Type B pancreatic cell (in vitro differentiated cells): Measurements from ENCODE around the gene DCAF17. TPM values are rescaled to one million over a fixed set of nuclear protein-coding genes. Genes with fewer than 3 reads are reported as not detected.

ENCODE experiments used
- DNase-seq: peaks from one replicate; pipeline ENCODE4 v3.0.0; 2021; ENCODE audit warnings: mixed read lengths; ENCODE audit not compliant: unreplicated experiment; ENCODE audit errors: extremely low spot score
- H3K27ac Mint-ChIP-seq: 2 replicates; pipeline ENCODE4 v1.8.0; 2021; ENCODE audit warnings: mild to moderate bottlenecking, mixed read lengths
- H3K27me3 Mint-ChIP-seq: 2 replicates; pipeline ENCODE4 v1.8.0; 2021; ENCODE audit warnings: mixed read lengths
- H3K36me3 Mint-ChIP-seq: 2 replicates; pipeline ENCODE4 v1.8.0; 2021; ENCODE audit warnings: mixed read lengths
- H3K4me1 Mint-ChIP-seq: one replicate; pipeline ENCODE4 v1.8.0; 2021; ENCODE audit warnings: mixed read lengths; ENCODE audit not compliant: unreplicated experiment
- H3K4me3 Mint-ChIP-seq: 2 replicates; pipeline ENCODE4 v1.8.0; 2021; ENCODE audit warnings: mild to moderate bottlenecking, mixed read lengths
- H3K9me3 Mint-ChIP-seq: 2 replicates; pipeline ENCODE4 v1.8.0; 2021; ENCODE audit warnings: mixed read lengths
- CTCF ChIP-seq: fragments of 200-600 bp; sonication (generic); conservative IDR thresholded peaks from 2 replicates; pipeline ENCODE4 v1.5.0; 2021; ENCODE audit warnings: antibody characterized with exemption, mild to moderate bottlenecking
- total RNA-seq: library from RNA; stranded (reverse); gene quantifications from 2 replicates; pipeline ENCODE4 v1.2.1, GENCODE V29; 2021; ENCODE audit warnings: low replicate concordance

Gene DCAF17
- total RNA-seq, 1 donor from 2014 or later, result 26.4 TPM

GRCh38 chr2:171469176-171469575 lies 35.1 kb downstream of the DCAF17 start:
- Mint-ChIP-seq H3K4me1 (no peaks in the 10 kb centered on the region), H3K36me3 (peaks cover 18% of the 10 kb centered on the region), H3K27me3 (no peaks in the 10 kb centered on the region), H3K9me3 (no peaks in the 10 kb centered on the region), H3K4me3 (no peak overlapping the region), H3K27ac (no peak overlapping the region)
- DNase-seq, result no peak
- no peak for TF ChIP-seq CTCF

- TF ChIP-seq CTCF, result no peak
- no peaks in the 10 kb centered on the region for H3K9me3 Mint-ChIP-seq
Observed at GRCh38 chr2:171470129-171470528, 36.1 kb downstream of the DCAF17 start.

GRCh38 chr2:171475979-171476378 lies 42.0 kb downstream of the DCAF17 start:
- no peak for TF ChIP-seq CTCF
- H3K27me3 Mint-ChIP-seq, result no peaks in the 10 kb centered on the region
- peaks cover 16% of the 10 kb centered on the region for H3K36me3 Mint-ChIP-seq
- DNase-seq, result no peak
- H3K9me3 Mint-ChIP-seq, result no peaks in the 10 kb centered on the region
- no peak overlapping the region for H3K27ac Mint-ChIP-seq
- no peaks in the 10 kb centered on the region for H3K4me1 Mint-ChIP-seq
- H3K4me3 Mint-ChIP-seq, result no peak overlapping the region

More at GRCh38 chr2:171470129-171470528, 36.1 kb downstream of the DCAF17 start:
- H3K4me3 Mint-ChIP-seq, result no peak overlapping the region
- peaks cover 23% of the 10 kb centered on the region for H3K36me3 Mint-ChIP-seq
- DNase-seq, result no peak
- H3K27me3 Mint-ChIP-seq, result no peaks in the 10 kb centered on the region
- H3K27ac Mint-ChIP-seq, result no peak overlapping the region
- H3K4me1 Mint-ChIP-seq, result no peaks in the 10 kb centered on the region

- Mint-ChIP-seq H3K36me3 (peaks cover 22% of the 10 kb centered on the region), H3K4me3 (no peak overlapping the region), H3K9me3 (no peaks in the 10 kb centered on the region), H3K27ac (no peak overlapping the region), H3K27me3 (no peaks in the 10 kb centered on the region), H3K4me1 (no peaks in the 10 kb centered on the region)
- no peak for TF ChIP-seq CTCF
- DNase-seq, result no peak
Observed at GRCh38 chr2:171478345-171478744, 44.3 kb downstream of the DCAF17 start.

GRCh38 chr2:171479154-171479814 lies 45.3 kb downstream of the DCAF17 start:
- H3K9me3 Mint-ChIP-seq, result no peaks in the 10 kb centered on the region
- H3K27ac Mint-ChIP-seq, result no peak overlapping the region
- H3K27me3 Mint-ChIP-seq, result no peaks in the 10 kb centered on the region
- TF ChIP-seq CTCF, result no peak
- H3K4me1 Mint-ChIP-seq, result no peaks in the 10 kb centered on the region
- H3K4me3 Mint-ChIP-seq, result no peak overlapping the region
- no peak for DNase-seq
- peaks cover 21% of the 10 kb centered on the region for H3K36me3 Mint-ChIP-seq

- Mint-ChIP-seq H3K36me3 (peaks cover 17% of the 10 kb centered on the region), H3K9me3 (no peaks in the 10 kb centered on the region), H3K4me3 (no peak overlapping the region), H3K27ac (no peak overlapping the region), H3K4me1 (no peaks in the 10 kb centered on the region), H3K27me3 (no peaks in the 10 kb centered on the region)
- TF ChIP-seq CTCF, result no peak
- DNase-seq, result no peak
Observed at GRCh38 chr2:171480908-171481307, 46.9 kb downstream of the DCAF17 start.
